Endothelial cell of umbilical vein (primary cell): ENCODE results near the gene CRTC2. TPM values are rescaled to one million over a fixed set of nuclear protein-coding genes. Genes with fewer than 3 reads are reported as not detected.

Experiments used
- BruUV-seq: library from RNA; stranded (reverse); fragments of 400-500 nt; replicated peaks from 2 replicates; lab custom pipeline; 2021; lab: Mats Ljungman, UMichigan
- CTCF ChIA-PET: fragments of 300-600, 350-600 bp; sonication (Branson Sonifier 250); formaldehyde crosslinking; loops from one replicate; lab custom pipeline; 2021; ENCODE audit warnings: antibody characterized with exemption, inconsistent platforms; lab: Charles Lee
- POLR2A ChIA-PET: fragments of 300-600, 350-600 bp; sonication (Branson Sonifier 250); formaldehyde crosslinking; loops from one replicate; lab custom pipeline; 2021; ENCODE audit warnings: antibody characterized with exemption, inconsistent platforms; lab: Charles Lee
- DNase-seq: peaks from one replicate; pipeline ENCODE4 v3.0.0-alpha.2; 2011; ENCODE audit warnings: low read depth, low spot score
- FAIRE-seq: peaks from 2 replicates; lab custom pipeline; 2011; peaks lifted over from hg19 to GRCh38; lab: Jason Lieb, UNC
- H2AFZ ChIP-seq: 2 replicates; pipeline ENCODE4 v1.6.0; 2012; ENCODE audit warnings: low read depth, low read length, control low read depth, inconsistent platforms
- H3K27ac ChIP-seq: 2 replicates; pipeline ENCODE4 v1.5.1; 2011; ENCODE audit warnings: low read depth, mild to moderate bottlenecking, control low read depth, low read length, moderate library complexity; ENCODE audit not compliant: insufficient read depth
- H3K27me3 ChIP-seq, 2 experiments: 2 replicates each; pipeline versions ENCODE4 v1.6.0 to v1.6.1; 2011; ENCODE audit warnings: low read length in 2 of 2, mixed read lengths in 1 of 2; ENCODE audit not compliant: control insufficient read depth in 2 of 2, insufficient read depth in 2 of 2
- H3K36me3 ChIP-seq, 2 experiments: 2 replicates in 1 of 2; 3 replicates in 1 of 2; pipeline ENCODE4 v1.5.1; 2011; ENCODE audit warnings: low read length in 2 of 2, mild to moderate bottlenecking in 1 of 2, moderate library complexity in 1 of 2; ENCODE audit not compliant: control insufficient read depth in 2 of 2, insufficient read depth in 2 of 2; ENCODE audit errors: extremely low read depth in 1 of 2
- H3K4me1 ChIP-seq: 3 replicates; pipeline ENCODE4 v1.5.1; 2011; ENCODE audit warnings: mild to moderate bottlenecking, low read length; ENCODE audit not compliant: control insufficient read depth, insufficient read depth; ENCODE audit errors: extremely low read depth
- H3K4me2 ChIP-seq: 2 replicates; pipeline ENCODE4 v1.6.1; 2011; ENCODE audit warnings: low read length, control low read depth, mixed read lengths; ENCODE audit not compliant: insufficient read depth
- H3K4me3 ChIP-seq, 3 experiments: fragments of 200-600 bp in 1 of 3; sonication (generic), shearing (Covaris generic) in 1 of 3; replicated peaks in 1 of 3; 2 replicates each; pipeline ENCODE4 v1.5.1; 2011 to 2016; ENCODE audit warnings: control low read depth in 3 of 3, low read length in 3 of 3, mild to moderate bottlenecking in 2 of 3, inconsistent platforms in 1 of 3, low read depth in 1 of 3, moderate library complexity in 1 of 3; ENCODE audit not compliant: insufficient read depth in 1 of 3
- H3K79me2 ChIP-seq: 2 replicates; pipeline ENCODE4 v1.6.0; 2012; ENCODE audit warnings: low read length, inconsistent platforms; ENCODE audit not compliant: control insufficient read depth, insufficient read depth
- H3K9ac ChIP-seq: replicated peaks from 2 replicates; pipeline ENCODE3; 2011; ENCODE audit warnings: low read length, control low read depth; ENCODE audit not compliant: insufficient read depth; ENCODE audit errors: extremely low read depth
- H3K9me1 ChIP-seq: replicated peaks from 3 replicates; pipeline ENCODE4 v1.6.0; 2011; ENCODE audit warnings: mild to moderate bottlenecking, low read length; ENCODE audit not compliant: control insufficient read depth, insufficient read depth; ENCODE audit errors: extremely low read depth
- H3K9me3 ChIP-seq: replicated peaks from 2 replicates; pipeline ENCODE4 v1.5.1; 2012; ENCODE audit warnings: low read length, inconsistent platforms; ENCODE audit not compliant: control insufficient read depth, insufficient read depth
- H4K20me1 ChIP-seq: replicated peaks from 2 replicates; pipeline ENCODE3; 2011; ENCODE audit warnings: mild to moderate bottlenecking, low read length; ENCODE audit not compliant: control insufficient read depth, insufficient read depth; ENCODE audit errors: extremely low read depth
- CTCF ChIP-seq, 2 donors: IDR thresholded peaks; 1 replicate in 1 of 2; 2 replicates in 1 of 2; pipeline ENCODE4 v1.5.1; 2011; ENCODE audit warnings: low read length in 2 of 2, mild to moderate bottlenecking in 2 of 2, moderate library complexity in 2 of 2, control low read depth in 1 of 2, inconsistent platforms in 1 of 2, low read depth in 1 of 2; ENCODE audit not compliant: insufficient read depth in 1 of 2; ENCODE audit errors: extremely low read depth in 1 of 2
- EZH2 ChIP-seq: IDR thresholded peaks from 2 replicates; pipeline ENCODE4 v1.6.1; 2012; ENCODE audit warnings: borderline replicate concordance, low read depth, mild to moderate bottlenecking, moderate library complexity, low read length, inconsistent platforms; ENCODE audit not compliant: severe bottlenecking
- FOS ChIP-seq: IDR thresholded peaks from 2 replicates; pipeline ENCODE4 v1.6.1; 2011; ENCODE audit warnings: mild to moderate bottlenecking, low read length, moderate library complexity, borderline replicate concordance; ENCODE audit not compliant: insufficient read depth
- GATA2 ChIP-seq: IDR thresholded peaks from 2 replicates; pipeline ENCODE4 v1.7.0; 2011; ENCODE audit warnings: low read depth, mild to moderate bottlenecking, moderate library complexity, mixed read lengths, low read length; ENCODE audit not compliant: insufficient read length, insufficient read depth
- JUN ChIP-seq: IDR thresholded peaks from 2 replicates; pipeline ENCODE4 v1.6.1; 2011; ENCODE audit warnings: borderline replicate concordance, low read depth; ENCODE audit not compliant: insufficient read length, insufficient read depth
- MAX ChIP-seq: IDR thresholded peaks from 2 replicates; pipeline ENCODE4 v1.6.1; 2011; ENCODE audit not compliant: insufficient read depth, insufficient read length
- MYC ChIP-seq: IDR thresholded peaks from one replicate; pipeline ENCODE4 v1.6.1; 2011; ENCODE audit warnings: mild to moderate bottlenecking, low read depth, low read length
- POLR2A ChIP-seq: IDR thresholded peaks from 2 replicates; pipeline ENCODE4 v1.6.1; 2012; ENCODE audit warnings: low read depth, mild to moderate bottlenecking, control low read depth, low read length
- POLR2AphosphoS5 ChIP-seq: IDR thresholded peaks from 2 replicates; pipeline ENCODE4 v1.6.1; 2012; ENCODE audit warnings: low read depth, mild to moderate bottlenecking, control low read depth, low read length, moderate library complexity; ENCODE audit not compliant: insufficient read depth
- dilution Hi-C: fragments of 300-500 bp; cut with MboI; formaldehyde crosslinking; loops from one replicate; pipeline ENCODE4 v1.15.0; 2019; ENCODE audit warnings: low sequenced_read_pairs; ENCODE audit not compliant: extremely low pct_ligation_motif_present
- intact Hi-C: fragments of 100-400 bp; cut with micrococcal nuclease; formaldehyde crosslinking; loops from one replicate; pipeline ENCODE4 v1.10.0; 2022
- polyA plus RNA-seq, 4 experiments: library from polyadenylated mRNA; depleted of rRNA in 3 of 4; stranded (reverse) in 3 of 4; unstranded in 1 of 4; fragments of >200 nt; gene quantifications; 2 replicates each; pipeline versions ENCODE4 v1.2.1 to v1.2.3, GENCODE V29; 2011 to 2012; ENCODE audit warnings: missing spikeins in 1 of 4
- total RNA-seq: library from RNA; stranded (reverse); gene quantifications from 2 replicates; pipeline ENCODE4 v1.2.3, GENCODE V29; 2021

The CRTC2 gene
- total and polyA plus RNA-seq, 2 donors (not counting 3 experiments of a cell fraction or from before 2014, with no cell fraction given), result 40.2 to 42.2 TPM

GRCh38 chr1:153987621-153988020, 29.2 kb upstream of the CRTC2 start:
- Histone ChIP-seq H3K27ac (no peak overlapping the region), H3K9me1 (no peaks in the 10 kb centered on the region), H3K4me1 (peaks cover 33% of the 10 kb centered on the region), H3K9ac (no peak overlapping the region), H3K79me2 (peaks cover 34% of the 10 kb centered on the region), H3K4me3 (no peak overlapping the region), H3K36me3 (peaks cover 8 to 10% of the 10 kb centered on the region in 2 experiments), H4K20me1 (no peaks in the 10 kb centered on the region), H3K27me3 (no peaks in the 10 kb centered on the region), H3K4me2 (no peak overlapping the region), H2AFZ (no peak overlapping the region), H3K9me3 (no peaks in the 10 kb centered on the region)
- POLR2A ChIA-PET, result interaction anchor here (1.7 kb wide), 1 partner anchor 189 kb away, joined by 4 read pairs; no protein-coding TSS in a partner anchor
- TF ChIP-seq MYC (no peak), EZH2 (no peak)
- no peak for DNase-seq
- FAIRE-seq, result no peak
- dilution Hi-C loops (no loop called here), intact Hi-C loops (loop anchor here (2.0 to 5.0 kb wide), 2 partner anchors 285 to 415 kb away; partner anchors contain the start of gene HAX1)
- no TSS peak for BruUV-seq
- CTCF ChIA-PET, result interaction anchor here (0.6 to 2.7 kb wide), 25 partner anchors 10 to 416 kb away, joined by 3 to 65 read pairs (median 5); partner anchors contain the start of genes CREB3L4, DENND4B, JTB and NPR1

- dilution Hi-C loops, result no loop called here
- Histone ChIP-seq H3K27ac (peak within 1 kb of the TSS; percentile 62), H2AFZ (peak within 1 kb of the TSS; percentile 91), H3K4me1 (peaks cover 19% of the 10 kb centered on the region), H3K4me2 (peak within 1 kb of the TSS; percentile 91), H3K4me3 (peak within 1 kb of the TSS; percentile 66 to 94 (median 81)), H3K27me3 (no peaks in the 10 kb centered on the region), H4K20me1 (no peaks in the 10 kb centered on the region), H3K9ac (peak within 1 kb of the TSS; percentile 78), H3K9me1 (no peaks in the 10 kb centered on the region), H3K79me2 (peaks cover 20% of the 10 kb centered on the region), H3K36me3 (peaks cover 5 to 10% of the 10 kb centered on the region in 2 experiments), H3K9me3 (no peaks in the 10 kb centered on the region)
- DNase-seq (peak; percentile 86), FAIRE-seq (peak; percentile 72)
- no TSS peak for BruUV-seq
- ChIA-PET POLR2A (interaction anchor here (1.7 kb wide), 1 partner anchor 188 kb away, joined by 4 read pairs; no protein-coding TSS in a partner anchor), CTCF (interaction anchor here (0.7 to 2.7 kb wide), 26 partner anchors 9 to 476 kb away, joined by 3 to 65 read pairs (median 4); partner anchors contain the start of genes CREB3L4, DENND4B, GATAD2B and JTB)
- TF ChIP-seq MAX (no peak), CTCF (IDR thresholded peaks at IDR 0.05; ENCODE audit: extremely low read depth in 1 of 2, insufficient read depth in 1 of 2, low read depth in 1 of 2, low read length in 2 of 2) (no peak), MYC (no peak), POLR2A (peak; percentile 69), FOS (no peak), POLR2AphosphoS5 (peak; percentile 60), GATA2 (no peak), JUN (no peak)
- intact Hi-C loops, result loop anchor here (1.0 to 5.0 kb wide), 13 partner anchors 9 to 475 kb away; partner anchors contain the start of genes CRTC2, DENND4B, GATAD2B and HAX1
Observed at GRCh38 chr1:153985941-153986761, 27.7 kb upstream of the CRTC2 start, which contains the start of gene RAB13. RAB13 (minus strand) TSS chr1:153986339; CDS start chr1:153986236, 103 bp downstream.
